Heart left ventricle (tissue), 13 donors: ENCODE data around the gene KIAA0753.

ENCODE experiments used
- POLR2A ChIP-seq, 2 donors: fragments of 450-650 bp; IDR thresholded peaks; one replicate each; pipeline ENCODE4 v1.6.1; 2017; ENCODE audit warnings: antibody characterized with exemption in 2 of 2, mild to moderate bottlenecking in 2 of 2, moderate library complexity in 2 of 2
- TF ChIP-seq, protein P1 (sequence below), 12 donors: fragments of 200-600 bp; sonication (generic) in 4 of 12; IDR thresholded peaks; one replicate each; pipeline versions ENCODE4 v1.5.0 to v1.8.0; 2018 to 2022; ENCODE audit warnings: antibody characterized with exemption in 12 of 12, mild to moderate bottlenecking in 5 of 12
- donor health status: ischemic (EF 13 %, LVEDD 7.1; RV severe dilation, severe dysfunction).
- donor health status: DM: no; HTN: yes; CAD: no.
- donor health status: DM: no; HTN: no; CAD: no.
- donor health status: ischemic (EF 25% LVEDD 6.9; RV normal size, moderate dysfunction).
- donor health status: ischemic (EF 25% LVEDD 5.7; RV mildly dilated, moderate dysfunction).
- donor health status: ischemic (EF 35%, LVEDD 5.7; RV mildly dilated, moderate dysfunction).
- donor health status: nonischemic (EF 11% LVEDD 7.7; RV severe dilation, severe dysfunction).
- donor health status: DM: yes; HTN: yes; CAD: no.
- donor health status: PGD.
- donor health status: ischemic (EF 29% LVEDD 5.4; RV normal size, mild dysfunction).
- donor health status: nonischemic (EF 23%, LVEDD 6.1; RV moderate dilation, normal function).

DNA sequence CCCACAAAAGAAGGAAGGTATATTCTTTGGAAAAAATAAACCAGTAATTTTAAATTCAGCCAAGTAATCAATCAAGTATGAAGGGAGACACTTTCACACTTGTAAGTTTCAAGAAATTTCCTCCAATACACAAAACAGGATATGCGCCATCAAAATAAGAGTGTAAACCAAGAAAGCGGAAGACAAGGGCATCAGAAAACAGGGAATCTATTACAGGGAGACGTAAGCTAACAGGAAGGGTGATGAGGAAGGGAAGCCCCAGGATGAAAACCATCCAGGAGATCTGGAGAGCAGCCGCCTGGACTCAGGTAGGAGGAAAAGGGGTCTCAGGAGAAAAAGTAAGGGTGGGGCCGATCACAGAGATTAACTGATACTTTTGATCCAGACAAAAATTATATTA is 52.3 kb downstream of the KIAA0753 start:
- TF ChIP-seq, protein P1, sequence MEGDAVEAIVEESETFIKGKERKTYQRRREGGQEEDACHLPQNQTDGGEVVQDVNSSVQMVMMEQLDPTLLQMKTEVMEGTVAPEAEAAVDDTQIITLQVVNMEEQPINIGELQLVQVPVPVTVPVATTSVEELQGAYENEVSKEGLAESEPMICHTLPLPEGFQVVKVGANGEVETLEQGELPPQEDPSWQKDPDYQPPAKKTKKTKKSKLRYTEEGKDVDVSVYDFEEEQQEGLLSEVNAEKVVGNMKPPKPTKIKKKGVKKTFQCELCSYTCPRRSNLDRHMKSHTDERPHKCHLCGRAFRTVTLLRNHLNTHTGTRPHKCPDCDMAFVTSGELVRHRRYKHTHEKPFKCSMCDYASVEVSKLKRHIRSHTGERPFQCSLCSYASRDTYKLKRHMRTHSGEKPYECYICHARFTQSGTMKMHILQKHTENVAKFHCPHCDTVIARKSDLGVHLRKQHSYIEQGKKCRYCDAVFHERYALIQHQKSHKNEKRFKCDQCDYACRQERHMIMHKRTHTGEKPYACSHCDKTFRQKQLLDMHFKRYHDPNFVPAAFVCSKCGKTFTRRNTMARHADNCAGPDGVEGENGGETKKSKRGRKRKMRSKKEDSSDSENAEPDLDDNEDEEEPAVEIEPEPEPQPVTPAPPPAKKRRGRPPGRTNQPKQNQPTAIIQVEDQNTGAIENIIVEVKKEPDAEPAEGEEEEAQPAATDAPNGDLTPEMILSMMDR (IDR thresholded peaks at IDR 0.05), result no peak
- no peak for TF ChIP-seq POLR2A (IDR thresholded peaks at IDR 0.05)
